ENCODE measurements around the gene GARIN1A.

GARIN1A gene

GRCh38 chr7:128697302-128697905 lies 25.3 kb downstream of the GARIN1A start:
- Histone ChIP-seq H3K9ac (ENCODE audit: low read depth, low read length, poor library complexity) (no peak overlapping the region), H2BK5ac (ENCODE audit: low read length) (no peak overlapping the region), H4K91ac (ENCODE audit: low read depth, low read length, poor library complexity) (no peak overlapping the region), H3K23ac (ENCODE audit: low read depth, low read length, poor library complexity) (no peak overlapping the region), H3K27ac (replicated peaks; ENCODE audit: low read length) (no peak overlapping the region), H3K4me2 (ENCODE audit: insufficient read depth, low read length, poor library complexity, severe bottlenecking) (peak overlapping the region; percentile 67), H2BK120ac (ENCODE audit: low read depth, low read length) (peak overlapping the region; percentile 56), H3K4ac (ENCODE audit: low read length) (no peak overlapping the region), H3K27me3 (ENCODE audit: control insufficient read depth in 3 of 3, insufficient read depth in 3 of 3, low read depth in 1 of 3, low read length in 3 of 3) (peaks cover 0 to 44% (median 6%) of the 10 kb centered on the region in 3 experiments), H3K4me3 (ENCODE audit: low read length in 2 of 2) (peak overlapping the region; percentile 36 to 80), H3K9me3 (replicated peaks in 1 of 2; ENCODE audit: control insufficient read depth in 2 of 2, insufficient read depth in 1 of 2, low read depth in 1 of 2, low read length in 2 of 2) (peaks cover 0 to 5% of the 10 kb centered on the region in 2 donors), H3K36me3 (replicated peaks in 1 of 2; ENCODE audit: control insufficient read depth in 2 of 2, insufficient read depth in 2 of 2, low read length in 2 of 2) (no peaks in the 10 kb centered on the region), H2AFZ (ENCODE audit: low read length) (peak overlapping the region; percentile 94), H3K14ac (ENCODE audit: low read length) (no peak overlapping the region), H2AK5ac (ENCODE audit: low read depth, low read length) (no peak overlapping the region), H3K4me1 (ENCODE audit: control insufficient read depth in 2 of 2, insufficient read depth in 1 of 2, low read depth in 1 of 2, low read length in 2 of 2) (peaks cover 6 to 9% of the 10 kb centered on the region in 2 donors), H2BK15ac (ENCODE audit: low read length) (peak overlapping the region; percentile 25), H4K8ac (ENCODE audit: low read depth, low read length) (no peak overlapping the region), H2BK12ac (ENCODE audit: low read length) (peak overlapping the region; percentile 96), H3K79me1 (ENCODE audit: low read depth, low read length) (no peaks in the 10 kb centered on the region), H3K18ac (ENCODE audit: low read length) (peak overlapping the region; percentile 97)
- peak; percentile 62 for DNase-seq (ENCODE audit: low spot score)
- WGBS, 2 donors (ENCODE audit: extremely low coverage in 2 of 2, insufficient read length in 2 of 2, insufficient replicate concordance in 1 of 2), result no CpG with 5 or more reads among the region's 37 CpGs

GRCh38 chr7:128699196-128699712 lies 27.2 kb downstream of the GARIN1A start:
- Histone ChIP-seq H2BK12ac (ENCODE audit: low read length) (no peak overlapping the region), H3K9me3 (replicated peaks in 1 of 2; ENCODE audit: control insufficient read depth in 2 of 2, insufficient read depth in 1 of 2, low read depth in 1 of 2, low read length in 2 of 2) (peaks cover 0 to 5% of the 10 kb centered on the region in 2 donors), H3K27ac (replicated peaks; ENCODE audit: low read length) (no peak overlapping the region), H3K14ac (ENCODE audit: low read length) (no peak overlapping the region), H2BK120ac (ENCODE audit: low read depth, low read length) (no peak overlapping the region), H3K18ac (ENCODE audit: low read length) (no peak overlapping the region), H4K91ac (ENCODE audit: low read depth, low read length, poor library complexity) (no peak overlapping the region), H3K9ac (ENCODE audit: low read depth, low read length, poor library complexity) (no peak overlapping the region), H3K27me3 (ENCODE audit: control insufficient read depth in 3 of 3, insufficient read depth in 3 of 3, low read depth in 1 of 3, low read length in 3 of 3) (peaks cover 0 to 38% (median 3%) of the 10 kb centered on the region in 3 experiments), H4K8ac (ENCODE audit: low read depth, low read length) (no peak overlapping the region), H2BK15ac (ENCODE audit: low read length) (no peak overlapping the region), H3K4me1 (ENCODE audit: control insufficient read depth in 2 of 2, insufficient read depth in 1 of 2, low read depth in 1 of 2, low read length in 2 of 2) (peaks cover 6% of the 10 kb centered on the region in 2 donors), H2BK5ac (ENCODE audit: low read length) (no peak overlapping the region), H2AK5ac (ENCODE audit: low read depth, low read length) (no peak overlapping the region), H2AFZ (ENCODE audit: low read length) (no peak overlapping the region), H3K79me1 (ENCODE audit: low read depth, low read length) (no peaks in the 10 kb centered on the region), H3K4me3 (ENCODE audit: low read length in 2 of 2) (no peak overlapping the region), H3K4ac (ENCODE audit: low read length) (no peak overlapping the region), H3K36me3 (replicated peaks in 1 of 2; ENCODE audit: control insufficient read depth in 2 of 2, insufficient read depth in 2 of 2, low read length in 2 of 2) (no peaks in the 10 kb centered on the region), H3K23ac (ENCODE audit: low read depth, low read length, poor library complexity) (no peak overlapping the region), H3K4me2 (ENCODE audit: insufficient read depth, low read length, poor library complexity, severe bottlenecking) (no peak overlapping the region)
- no CpG with 5 or more reads among the region's 3 CpGs for WGBS, 2 donors (ENCODE audit: extremely low coverage in 2 of 2, insufficient read length in 2 of 2, insufficient replicate concordance in 1 of 2)
- DNase-seq (ENCODE audit: low spot score), result no peak

- no CpG with 5 or more reads among the region's 1 CpG for WGBS, 2 donors (ENCODE audit: extremely low coverage in 2 of 2, insufficient read length in 2 of 2, insufficient replicate concordance in 1 of 2)
- H3K14ac ChIP-seq (ENCODE audit: low read length), result no peak overlapping the region
- H3K23ac ChIP-seq (ENCODE audit: low read depth, low read length, poor library complexity), result no peak overlapping the region
- H3K18ac ChIP-seq (ENCODE audit: low read length), result no peak overlapping the region
- no peak overlapping the region for H2AFZ ChIP-seq (ENCODE audit: low read length)
- peaks cover 0 to 35% (median 3%) of the 10 kb centered on the region in 3 experiments for H3K27me3 ChIP-seq (ENCODE audit: control insufficient read depth in 3 of 3, insufficient read depth in 3 of 3, low read depth in 1 of 3, low read length in 3 of 3)
- H4K91ac ChIP-seq (ENCODE audit: low read depth, low read length, poor library complexity), result no peak overlapping the region
- no peaks in the 10 kb centered on the region for H3K79me1 ChIP-seq (ENCODE audit: low read depth, low read length)
- H3K27ac ChIP-seq (replicated peaks; ENCODE audit: low read length), result no peak overlapping the region
- H2BK5ac ChIP-seq (ENCODE audit: low read length), result no peak overlapping the region
- H3K4ac ChIP-seq (ENCODE audit: low read length), result no peak overlapping the region
- H2AK5ac ChIP-seq (ENCODE audit: low read depth, low read length), result no peak overlapping the region
- H2BK15ac ChIP-seq (ENCODE audit: low read length), result no peak overlapping the region
- no peaks in the 10 kb centered on the region for H3K36me3 ChIP-seq (replicated peaks in 1 of 2; ENCODE audit: control insufficient read depth in 2 of 2, insufficient read depth in 2 of 2, low read length in 2 of 2)
- no peak overlapping the region for H3K9ac ChIP-seq (ENCODE audit: low read depth, low read length, poor library complexity)
- H4K8ac ChIP-seq (ENCODE audit: low read depth, low read length), result no peak overlapping the region
- no peak overlapping the region for H2BK120ac ChIP-seq (ENCODE audit: low read depth, low read length)
- peaks cover 0 to 5% of the 10 kb centered on the region in 2 donors for H3K9me3 ChIP-seq (replicated peaks in 1 of 2; ENCODE audit: control insufficient read depth in 2 of 2, insufficient read depth in 1 of 2, low read depth in 1 of 2, low read length in 2 of 2)
- H3K4me1 ChIP-seq (ENCODE audit: control insufficient read depth in 2 of 2, insufficient read depth in 1 of 2, low read depth in 1 of 2, low read length in 2 of 2), result peaks cover 6% of the 10 kb centered on the region in 2 donors
- H3K4me3 ChIP-seq (ENCODE audit: low read length in 2 of 2), result no peak overlapping the region
- H2BK12ac ChIP-seq (ENCODE audit: low read length), result no peak overlapping the region
- DNase-seq (ENCODE audit: low spot score), result no peak
- no peak overlapping the region for H3K4me2 ChIP-seq (ENCODE audit: insufficient read depth, low read length, poor library complexity, severe bottlenecking)
These were observed 27.8 kb downstream of the GARIN1A start for GRCh38 chr7:128699895-128700294.

GRCh38 chr7:128701062-128701785 lies 29.1 kb downstream of the GARIN1A start:
- WGBS, 2 donors (ENCODE audit: extremely low coverage in 2 of 2, insufficient read length in 2 of 2, insufficient replicate concordance in 1 of 2), result no CpG with 5 or more reads among the region's 6 CpGs
- Histone ChIP-seq H3K79me1 (ENCODE audit: low read depth, low read length) (no peaks in the 10 kb centered on the region), H3K4me1 (ENCODE audit: control insufficient read depth in 2 of 2, insufficient read depth in 1 of 2, low read depth in 1 of 2, low read length in 2 of 2) (peaks cover 6% of the 10 kb centered on the region in 2 donors), H3K9me3 (replicated peaks in 1 of 2; ENCODE audit: control insufficient read depth in 2 of 2, insufficient read depth in 1 of 2, low read depth in 1 of 2, low read length in 2 of 2) (peaks cover 0 to 5% of the 10 kb centered on the region in 2 donors), H2BK15ac (ENCODE audit: low read length) (no peak overlapping the region), H2AFZ (ENCODE audit: low read length) (no peak overlapping the region), H3K23ac (ENCODE audit: low read depth, low read length, poor library complexity) (no peak overlapping the region), H2BK120ac (ENCODE audit: low read depth, low read length) (no peak overlapping the region), H2AK5ac (ENCODE audit: low read depth, low read length) (no peak overlapping the region), H3K36me3 (replicated peaks in 1 of 2; ENCODE audit: control insufficient read depth in 2 of 2, insufficient read depth in 2 of 2, low read length in 2 of 2) (no peaks in the 10 kb centered on the region), H4K8ac (ENCODE audit: low read depth, low read length) (no peak overlapping the region), H3K27ac (replicated peaks; ENCODE audit: low read length) (no peak overlapping the region), H3K4ac (ENCODE audit: low read length) (no peak overlapping the region), H3K27me3 (ENCODE audit: control insufficient read depth in 3 of 3, insufficient read depth in 3 of 3, low read depth in 1 of 3, low read length in 3 of 3) (peaks cover 0 to 27% (median 3%) of the 10 kb centered on the region in 3 experiments), H2BK12ac (ENCODE audit: low read length) (no peak overlapping the region), H2BK5ac (ENCODE audit: low read length) (no peak overlapping the region), H3K4me3 (ENCODE audit: low read length in 2 of 2) (no peak overlapping the region), H4K91ac (ENCODE audit: low read depth, low read length, poor library complexity) (no peak overlapping the region), H3K14ac (ENCODE audit: low read length) (no peak overlapping the region), H3K9ac (ENCODE audit: low read depth, low read length, poor library complexity) (no peak overlapping the region), H3K18ac (ENCODE audit: low read length) (no peak overlapping the region), H3K4me2 (ENCODE audit: insufficient read depth, low read length, poor library complexity, severe bottlenecking) (no peak overlapping the region)
- no peak for DNase-seq (ENCODE audit: low spot score)

Measured in neuronal stem cell (in vitro differentiated cells).